ENCODE results near the gene ADK.
"Not testable (repeated sequence)": the region's sequence is repeated elsewhere in the genome, so short reads cannot be mapped to it uniquely, and the experiment has no call there.

ADK gene

GRCh38 chr10:74307061-74307651, 156.1 kb downstream of the ADK start:
- no peak for DNase-seq

DNA sequence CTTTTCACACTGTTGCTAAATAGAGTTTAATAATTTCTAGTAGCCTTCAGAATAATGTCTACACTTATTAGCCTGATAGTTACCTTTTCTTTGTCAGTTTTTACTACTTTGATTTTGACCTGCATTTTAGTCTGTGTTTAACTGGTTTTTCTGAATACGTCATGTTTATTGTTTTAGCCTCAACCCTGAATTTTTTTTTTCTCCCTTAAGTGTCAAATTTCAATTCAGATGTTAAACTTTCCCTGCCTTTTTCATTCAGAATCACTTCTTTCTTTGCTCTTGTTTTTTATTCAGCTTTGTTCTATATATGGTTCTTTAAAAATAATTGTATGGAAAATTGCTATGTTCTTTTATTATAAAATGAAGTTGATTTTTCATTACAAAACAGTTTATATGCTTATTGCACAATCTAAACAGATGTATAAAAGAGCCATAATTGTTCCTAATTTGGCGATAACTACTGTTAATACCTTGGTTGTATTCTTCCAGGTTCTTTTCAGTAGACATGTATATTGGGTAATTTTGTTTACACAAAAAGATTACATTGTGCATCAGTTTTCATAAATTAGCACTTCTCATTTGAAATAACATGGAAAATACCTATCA, 159.7 kb downstream of the ADK start:
- DNase-seq: no peak

GRCh38 chr10:74314166-74314565, 163.1 kb downstream of the ADK start:
- no peak for DNase-seq

DNA sequence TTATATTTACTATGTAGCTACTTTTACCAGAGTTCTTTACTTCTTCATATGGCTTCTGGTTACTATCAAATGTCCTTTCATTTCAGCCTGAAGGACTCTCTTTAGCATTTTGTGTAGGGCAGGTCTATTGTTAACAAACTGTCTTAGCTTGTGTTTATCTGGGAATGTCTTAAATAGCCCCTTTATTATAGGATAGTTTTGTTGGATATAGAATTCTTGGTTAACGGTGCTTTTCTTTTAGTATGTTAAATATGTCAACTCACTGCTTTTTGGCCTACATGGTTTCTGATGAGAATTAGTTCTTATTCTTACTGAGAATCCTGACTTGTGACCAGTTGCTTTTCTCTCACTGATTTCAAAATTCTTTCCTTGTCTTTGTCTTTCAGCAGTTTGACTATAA, 169.0 kb downstream of the ADK start:
- no peak for DNase-seq

DNA sequence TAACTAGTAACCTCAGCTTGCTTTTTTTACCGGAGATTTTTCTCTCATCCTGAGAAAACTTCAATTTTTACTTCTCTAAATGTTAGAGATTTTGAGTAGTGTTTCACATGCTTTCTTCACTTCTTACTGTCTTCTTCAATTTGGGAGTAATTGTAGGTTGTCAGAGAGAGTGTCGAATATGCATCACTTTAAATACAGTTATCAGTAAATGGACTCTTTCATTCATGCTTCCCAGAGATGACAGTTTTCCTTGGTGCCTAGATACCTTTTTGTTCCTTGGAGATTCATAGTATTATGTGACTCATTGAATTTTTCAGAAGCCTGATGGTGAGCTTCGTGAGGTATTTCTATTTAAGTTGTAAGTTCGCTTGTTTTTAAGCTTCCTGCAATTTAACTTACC, 169.7 kb downstream of the ADK start:
- DNase-seq: no peak

DNA sequence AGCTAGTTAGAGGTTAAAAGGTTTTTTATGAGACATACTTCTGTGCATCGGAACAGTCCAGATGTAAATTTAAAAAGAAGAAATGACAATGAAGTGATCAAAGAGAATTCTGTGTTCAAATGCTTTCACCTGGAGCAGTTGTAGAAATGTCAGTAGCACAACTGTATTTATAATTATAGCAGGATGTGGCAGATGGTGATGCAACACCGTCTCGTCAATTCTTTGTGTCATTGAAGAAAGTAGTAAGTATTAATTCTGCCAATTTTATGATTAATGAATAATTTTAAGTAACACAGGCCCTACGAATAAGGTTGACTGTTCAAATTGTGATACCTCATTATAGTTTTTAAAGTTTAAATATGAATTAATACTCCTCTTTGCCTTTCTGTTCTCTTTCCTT, 171.1 kb downstream of the ADK start:
- DNase-seq: no peak

GRCh38 chr10:74322565-74322964, 171.5 kb downstream of the ADK start:
- DNase-seq: no peak

GRCh38 chr10:74328388-74328787, 177.4 kb downstream of the ADK start:
- no peak for DNase-seq

- DNase-seq: no peak
Observed at GRCh38 chr10:74329873-74330272, 178.9 kb downstream of the ADK start.

- no peak for DNase-seq
Observed at GRCh38 chr10:74330646-74331045, 179.6 kb downstream of the ADK start.

- no peak for DNase-seq
Observed at GRCh38 chr10:74332398-74332797, 181.4 kb downstream of the ADK start.

- DNase-seq: no peak
Observed at GRCh38 chr10:74333174-74333573, 182.2 kb downstream of the ADK start.

DNA sequence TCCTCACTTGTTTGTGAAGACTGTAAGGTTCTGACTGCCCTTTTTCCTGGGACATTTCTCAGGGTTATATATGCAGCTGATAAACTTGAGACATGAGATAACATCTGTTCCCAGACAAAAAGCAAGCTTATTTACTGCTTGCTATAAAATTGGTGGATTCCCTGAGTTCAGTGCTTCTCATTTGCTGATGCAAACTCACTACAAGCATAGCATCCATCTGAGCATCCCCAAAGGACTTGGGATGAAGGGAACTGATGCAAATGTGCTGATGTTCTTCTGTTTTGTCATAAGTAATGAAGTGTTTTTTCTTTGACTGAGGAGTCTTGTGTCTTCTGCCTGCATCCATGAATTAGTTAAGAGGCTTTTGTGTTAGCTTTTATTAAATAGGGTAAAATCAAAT, 183.2 kb downstream of the ADK start:
- no peak for DNase-seq

DNA sequence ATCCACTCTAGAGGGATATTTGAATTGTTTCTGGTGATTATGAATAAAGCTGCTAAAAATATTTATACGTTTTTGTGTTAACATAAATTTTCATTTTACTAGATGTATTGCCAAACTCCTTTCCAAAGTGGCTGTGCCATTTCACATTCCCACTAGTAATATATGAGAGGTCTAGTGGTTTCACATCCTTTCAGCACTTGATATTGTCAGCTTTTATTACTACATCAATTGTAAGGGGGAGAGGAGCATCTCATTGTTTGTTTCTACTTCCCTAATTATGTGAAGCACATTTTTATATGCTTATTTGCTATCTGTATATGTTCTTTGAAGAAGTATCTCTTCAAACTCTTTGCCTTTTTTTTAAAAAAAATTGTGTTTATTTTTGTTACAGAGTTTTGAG, 184.5 kb downstream of the ADK start:
- DNase-seq: no peak

GRCh38 chr10:74337330-74338016, 186.5 kb downstream of the ADK start:
- DNase-seq: no peak

DNA sequence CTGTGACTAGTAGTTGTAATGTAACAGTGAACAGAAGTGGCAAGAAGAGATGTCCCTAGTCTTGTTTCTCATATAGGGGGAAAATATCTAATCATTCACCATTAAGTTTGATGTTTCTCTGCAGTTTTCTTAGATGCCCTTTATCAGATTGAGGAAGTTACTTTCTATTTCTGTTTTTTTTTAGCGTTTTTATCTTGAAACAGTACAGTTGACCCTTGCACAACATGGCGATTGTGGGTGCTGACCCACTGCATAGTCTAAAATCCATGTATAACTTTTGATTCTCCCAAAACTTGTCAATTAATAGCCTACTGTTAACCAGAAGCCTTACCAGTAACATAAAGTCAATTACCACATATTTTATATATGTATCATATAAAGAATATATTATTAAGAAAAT, 192.0 kb downstream of the ADK start:
- DNase-seq: no peak

- DNase-seq: no peak
Observed at GRCh38 chr10:74343804-74344203, 192.8 kb downstream of the ADK start.

DNA sequence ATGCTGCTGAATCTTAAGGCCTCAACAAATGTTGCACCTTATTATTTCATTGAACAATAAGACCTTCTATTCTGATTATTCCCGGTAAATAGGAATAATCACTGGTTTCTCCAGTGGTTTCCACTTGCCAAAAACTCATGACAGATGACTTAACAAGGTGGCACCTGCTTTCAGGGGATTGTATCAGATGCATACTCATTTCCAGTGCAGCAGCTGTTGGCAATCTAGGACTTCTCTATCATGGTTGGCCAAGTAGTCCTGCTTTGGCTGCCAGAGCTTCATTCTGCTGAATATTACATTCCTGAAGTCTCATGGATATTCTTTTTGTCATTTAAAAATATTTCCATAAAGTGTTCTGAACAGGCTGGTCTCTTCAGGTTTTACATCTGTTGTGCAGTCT, 193.3 kb downstream of the ADK start:
- DNase-seq: no peak

- no peak for DNase-seq
Observed at GRCh38 chr10:74347522-74347921, 196.5 kb downstream of the ADK start.

DNA sequence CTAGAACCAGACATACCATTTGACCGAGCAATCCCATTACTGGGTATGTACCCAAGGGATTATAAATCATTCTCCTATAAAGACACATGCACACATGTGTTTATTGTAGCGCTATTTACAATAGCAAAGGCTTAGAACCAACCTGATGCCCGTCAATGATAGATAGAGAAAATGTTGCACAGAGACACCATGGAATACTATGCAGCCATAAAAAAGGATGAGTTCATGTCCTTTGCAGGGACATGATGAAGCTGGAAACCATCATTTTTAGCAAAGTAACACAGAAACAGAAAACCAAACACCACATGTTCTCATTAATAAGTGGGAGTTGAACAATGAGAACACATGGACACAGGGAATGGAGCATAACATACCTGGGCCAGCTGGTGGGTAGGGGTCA, 202.0 kb downstream of the ADK start:
- not testable (repeated sequence) for DNase-seq

GRCh38 chr10:74361678-74362077, 210.7 kb downstream of the ADK start:
- no peak for DNase-seq

- no peak for DNase-seq
Observed at GRCh38 chr10:74363727-74364126, 212.7 kb downstream of the ADK start.

DNA sequence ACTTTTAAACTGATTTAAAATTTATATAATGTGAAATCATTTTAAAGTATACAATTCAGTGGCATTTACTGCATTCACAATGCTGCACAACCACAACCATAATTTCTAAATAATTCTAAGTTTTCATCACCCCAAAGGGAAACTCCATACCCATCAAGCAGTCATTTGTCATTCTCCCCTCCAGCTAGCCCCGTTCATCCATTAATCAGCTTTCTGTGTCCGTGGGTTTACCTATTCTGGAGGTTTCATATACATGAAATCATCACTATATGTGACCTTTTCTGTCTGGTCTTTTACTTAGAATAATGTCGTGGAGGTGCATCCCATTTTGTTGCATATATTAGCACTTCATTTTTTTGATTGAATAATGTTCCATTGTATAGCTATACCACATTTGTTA, 214.1 kb downstream of the ADK start:
- no peak for DNase-seq

DNA sequence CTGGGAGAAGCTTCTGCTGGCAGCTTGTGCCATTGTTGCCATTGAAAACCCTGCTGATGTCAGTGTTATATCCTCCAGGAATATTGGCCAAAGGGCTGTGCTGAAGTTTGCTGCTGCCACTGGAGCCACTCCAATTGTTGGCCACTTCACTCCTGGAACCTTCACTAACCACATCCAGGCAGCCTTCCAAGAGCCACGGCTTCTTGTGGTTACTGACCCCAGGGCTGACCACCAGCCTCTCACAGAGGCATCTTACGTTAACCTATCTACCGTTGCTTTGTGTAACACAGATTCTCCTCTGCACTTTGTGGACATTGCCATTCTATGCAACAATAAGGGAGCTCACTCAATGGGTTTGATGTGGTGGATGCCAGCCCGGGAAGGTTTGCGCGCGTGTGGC, 220.7 kb downstream of the ADK start:
- DNase-seq: no peak

- no peak for DNase-seq
Observed at GRCh38 chr10:74373059-74373458, 222.0 kb downstream of the ADK start.

Measured in DMS79 treated with DMSO at 0.1 percent for 48 hours (cell line).